ENCODE measurements around the gene TNFRSF11A.

GRCh38 chr18:62386091-62386490, 61.0 kb downstream of the TNFRSF11A start:
- no peak for TF ChIP-seq RAD21 (IDR thresholded peaks at IDR 0.05; ENCODE audit: low read depth)
- no peak for TF ChIP-seq CEBPB (IDR thresholded peaks at IDR 0.05)
- no peak for TF ChIP-seq TEAD4 (IDR thresholded peaks at IDR 0.05)
- TF ChIP-seq TAF1 (IDR thresholded peaks at IDR 0.05; ENCODE audit: low read depth), result no peak
- TF ChIP-seq YY1 (IDR thresholded peaks at IDR 0.05; ENCODE audit: low read depth), result no peak
- no peak for TF ChIP-seq REST (IDR thresholded peaks at IDR 0.05; ENCODE audit: low read depth)
- no peak for TF ChIP-seq TCF12 (IDR thresholded peaks at IDR 0.05; ENCODE audit: low read depth)

Data from Ishikawa (cell line).